Panc1 (cell line): ENCODE results near the gene HOXA5. TPM values are rescaled to one million over a fixed set of nuclear protein-coding genes. Genes with fewer than 3 reads are reported as not detected.

Source experiments
- ATAC-seq: fragments of 200-7000 bp; cut with Tn5 transposase; 2 replicates; pipeline ENCODE4 v1.9.1; 2020; ENCODE audit warnings: mild to moderate bottlenecking, moderate library complexity
- BruUV-seq: library from RNA; stranded (reverse); fragments of 400-500 nt; replicated peaks from 2 replicates; lab custom pipeline; 2021; lab: Mats Ljungman, UMichigan
- CTCF ChIA-PET: fragments of 300-600 bp; sonication (Branson Sonifier 250); formaldehyde crosslinking; loops from one replicate; lab custom pipeline; 2022; ENCODE audit warnings: antibody characterized with exemption; lab: Charles Lee
- POLR2A ChIA-PET: fragments of 300-600 bp; sonication (Branson Sonifier 250); formaldehyde crosslinking; loops from one replicate; lab custom pipeline; 2022; ENCODE audit warnings: antibody characterized with exemption; lab: Charles Lee
- DNase-seq: peaks from one replicate; pipeline ENCODE4 v3.0.0-alpha.2; 2010; ENCODE audit warnings: low read depth, low spot score
- H3K27ac ChIP-seq: 2 replicates; pipeline ENCODE4 v1.5.1; 2011; ENCODE audit warnings: mild to moderate bottlenecking, low read length, inconsistent platforms
- H3K27me3 ChIP-seq: fragments of 200-500 bp; sonication (Bioruptor generic); 2 replicates; pipeline ENCODE4 v1.6.0; 2014; ENCODE audit warnings: low read length, inconsistent platforms; ENCODE audit not compliant: control insufficient read depth, insufficient read depth
- H3K36me3 ChIP-seq: fragments of 200-500 bp; sonication (Bioruptor generic); 2 replicates; pipeline ENCODE4 v1.5.1; 2014; ENCODE audit warnings: inconsistent platforms, mild to moderate bottlenecking, low read length, moderate library complexity; ENCODE audit not compliant: control insufficient read depth, insufficient read depth
- H3K4me1 ChIP-seq: 2 replicates; pipeline ENCODE4 v1.5.1; 2011; ENCODE audit warnings: inconsistent platforms, mild to moderate bottlenecking, low read length, moderate library complexity; ENCODE audit not compliant: control insufficient read depth, insufficient read depth
- H3K4me3 ChIP-seq, 2 experiments: 2 replicates each; pipeline ENCODE4 v1.5.1; 2011 to 2012; ENCODE audit warnings: low read depth in 2 of 2, low read length in 2 of 2, mild to moderate bottlenecking in 2 of 2, inconsistent platforms in 1 of 2, moderate library complexity in 1 of 2
- H3K9me3 ChIP-seq: fragments of 200-500 bp; sonication (Bioruptor generic); 2 replicates; pipeline ENCODE4 v1.5.1; 2014; ENCODE audit warnings: low read depth, mild to moderate bottlenecking, inconsistent platforms, low read length, moderate library complexity; ENCODE audit not compliant: control insufficient read depth, insufficient read depth
- CTCF ChIP-seq: fragments of 450-650 bp; IDR thresholded peaks from 2 replicates; pipeline ENCODE4 v1.5.1; 2017; ENCODE audit warnings: mild to moderate bottlenecking
- POLR2AphosphoS5 ChIP-seq: IDR thresholded peaks from 2 replicates; pipeline ENCODE4 v1.6.1; 2012; ENCODE audit warnings: mild to moderate bottlenecking, low read depth, low read length, moderate library complexity
- REST ChIP-seq, 2 experiments: IDR thresholded peaks; 2 replicates each; pipeline ENCODE4 v1.6.1; 2011 to 2012; ENCODE audit warnings: low read depth in 2 of 2, control low read depth in 1 of 2, low read length in 1 of 2, mild to moderate bottlenecking in 1 of 2, moderate library complexity in 1 of 2; ENCODE audit not compliant: insufficient read depth in 1 of 2
- SIN3A ChIP-seq: IDR thresholded peaks from 2 replicates; pipeline ENCODE4 v1.6.1; 2012; ENCODE audit warnings: low read depth, mild to moderate bottlenecking, low read length, moderate library complexity, borderline replicate concordance; ENCODE audit not compliant: insufficient read depth
- TCF7L2 ChIP-seq: IDR thresholded peaks from 2 replicates; pipeline ENCODE4 v1.6.1; 2011; ENCODE audit warnings: mild to moderate bottlenecking, low read depth, low read length, inconsistent platforms
- in situ Hi-C: cut with HindIII; loops from 2 replicates; pipeline ENCODE4 v1.10.0; 2016; ENCODE audit warnings: low sequenced_read_pairs, low pct_unique_long_range_greater_than_20kb
- intact Hi-C: fragments of 100-400 bp; cut with micrococcal nuclease; formaldehyde crosslinking; loops from one replicate; pipeline ENCODE4 v1.10.0; 2022; ENCODE audit not compliant: unreplicated experiment
- total RNA-seq: library from RNA; stranded (reverse); gene quantifications from one replicate; pipeline ENCODE4 v1.2.1, GENCODE V29; 2021; ENCODE audit not compliant: unreplicated experiment

The HOXA5 gene
- total RNA-seq, 1 experiment from 2014 or later, result 3.9 TPM

- no peak overlapping the region for H3K27ac ChIP-seq
- BruUV-seq, result no TSS peak
- no peaks in the 10 kb centered on the region for H3K27me3 ChIP-seq
- no peak for TF ChIP-seq TCF7L2
- TF ChIP-seq SIN3A, result no peak
- no peak for TF ChIP-seq CTCF
- no peak for TF ChIP-seq POLR2AphosphoS5
- TF ChIP-seq REST (IDR thresholded peaks at IDR 0.05; ENCODE audit: insufficient read depth in 1 of 2, low read depth in 2 of 2, low read length in 1 of 2), result no peak
- DNase-seq (no peak), ATAC-seq (no peak)
- intact Hi-C loops (no loop called here), in situ Hi-C loops (loop anchor here (5.0 kb wide), 1 partner anchor 287 kb away; no protein-coding TSS in a partner anchor)
- no peak overlapping the region for H3K4me3 ChIP-seq
- H3K36me3 ChIP-seq, result no peaks in the 10 kb centered on the region
- POLR2A ChIA-PET, result no interaction called here
- CTCF ChIA-PET, result no interaction called here
- no peaks in the 10 kb centered on the region for H3K9me3 ChIP-seq
- H3K4me1 ChIP-seq, result peaks cover 27% of the 10 kb centered on the region
Measured at GRCh38 chr7:27144781-27145164, 1.3 kb upstream of the HOXA5 start.

GRCh38 chr7:27143950-27144780 lies 684 bp upstream of the HOXA5 start:
- ChIA-PET POLR2A (no interaction called here), CTCF (interaction anchor here (2.7 kb wide), 1 partner anchor 462 kb away, joined by 9 read pairs; no protein-coding TSS in a partner anchor)
- intact Hi-C loops (no loop called here), in situ Hi-C loops (loop anchor here (5.0 kb wide), 1 partner anchor 287 kb away; no protein-coding TSS in a partner anchor)
- ATAC-seq, result no peak
- no peak for DNase-seq
- H3K9me3 ChIP-seq, result no peaks in the 10 kb centered on the region
- H3K36me3 ChIP-seq, result no peaks in the 10 kb centered on the region
- TF ChIP-seq REST (IDR thresholded peaks at IDR 0.05; ENCODE audit: insufficient read depth in 1 of 2, low read depth in 2 of 2, low read length in 1 of 2) (no peak), POLR2AphosphoS5 (no peak), CTCF (peak; percentile 55)
- no TSS peak for BruUV-seq
- H3K27ac ChIP-seq, result peak overlapping the region; percentile 10; the same call in 1 of the 2 replicates
- H3K4me1 ChIP-seq, result peaks cover 21% of the 10 kb centered on the region
- no peaks in the 10 kb centered on the region for H3K27me3 ChIP-seq
- peak overlapping the region; percentile 41 to 58 for H3K4me3 ChIP-seq
